A673 (cell line): ENCODE measurements around the gene PARD6B.

ENCODE experiments used
- EZH2 ChIP-seq: fragments of 200-600 bp; sonication (generic); IDR thresholded peaks from 2 replicates; pipeline ENCODE4 v1.6.1; 2017; ENCODE audit warnings: borderline replicate concordance, low read depth, mild to moderate bottlenecking, mixed read lengths, antibody characterized with exemption, low read length; ENCODE audit not compliant: poor library complexity, severe bottlenecking
- TF ChIP-seq, protein P1 (sequence below): fragments of 300-800, 200-600 bp; sonication (generic); conservative IDR thresholded peaks from 2 replicates; pipeline ENCODE4 v1.5.1; 2017; ENCODE audit warnings: low read depth, mild to moderate bottlenecking, antibody characterized with exemption, low read length, moderate library complexity, mixed read lengths

DNA sequence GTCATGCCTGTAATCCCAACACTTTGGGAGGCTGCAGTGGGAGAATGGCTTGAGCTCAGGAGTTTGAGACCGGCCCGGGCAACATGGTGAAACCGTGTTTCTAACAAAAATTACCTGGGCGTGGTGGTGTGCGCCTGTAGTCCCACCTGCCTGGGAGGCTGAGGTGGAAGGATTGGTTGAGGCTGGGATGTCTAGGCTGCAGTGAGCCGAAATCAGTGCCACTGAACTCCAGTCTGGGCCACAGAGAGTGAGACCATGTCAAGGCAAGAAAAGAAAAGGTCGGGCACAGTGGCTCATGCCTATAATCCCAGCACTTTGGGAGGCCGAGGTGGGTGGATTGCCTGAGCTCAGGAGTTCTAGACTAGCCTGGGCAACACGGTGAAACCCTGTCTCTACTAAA, 55.3 kb downstream of the PARD6B start:
- TF ChIP-seq, protein P1, sequence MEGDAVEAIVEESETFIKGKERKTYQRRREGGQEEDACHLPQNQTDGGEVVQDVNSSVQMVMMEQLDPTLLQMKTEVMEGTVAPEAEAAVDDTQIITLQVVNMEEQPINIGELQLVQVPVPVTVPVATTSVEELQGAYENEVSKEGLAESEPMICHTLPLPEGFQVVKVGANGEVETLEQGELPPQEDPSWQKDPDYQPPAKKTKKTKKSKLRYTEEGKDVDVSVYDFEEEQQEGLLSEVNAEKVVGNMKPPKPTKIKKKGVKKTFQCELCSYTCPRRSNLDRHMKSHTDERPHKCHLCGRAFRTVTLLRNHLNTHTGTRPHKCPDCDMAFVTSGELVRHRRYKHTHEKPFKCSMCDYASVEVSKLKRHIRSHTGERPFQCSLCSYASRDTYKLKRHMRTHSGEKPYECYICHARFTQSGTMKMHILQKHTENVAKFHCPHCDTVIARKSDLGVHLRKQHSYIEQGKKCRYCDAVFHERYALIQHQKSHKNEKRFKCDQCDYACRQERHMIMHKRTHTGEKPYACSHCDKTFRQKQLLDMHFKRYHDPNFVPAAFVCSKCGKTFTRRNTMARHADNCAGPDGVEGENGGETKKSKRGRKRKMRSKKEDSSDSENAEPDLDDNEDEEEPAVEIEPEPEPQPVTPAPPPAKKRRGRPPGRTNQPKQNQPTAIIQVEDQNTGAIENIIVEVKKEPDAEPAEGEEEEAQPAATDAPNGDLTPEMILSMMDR = no peak
- no peak for TF ChIP-seq EZH2
